Smooth muscle cell (in vitro differentiated cells): Measurements from ENCODE around the gene OR5AN1. TPM values are rescaled to one million over a fixed set of nuclear protein-coding genes. Genes with fewer than 3 reads are reported as not detected.
"Not testable (repeated sequence)": the region's sequence is repeated elsewhere in the genome, so short reads cannot be mapped to it uniquely, and the experiment has no call there.

Experiments used
- DNase-seq: peaks from one replicate; lab custom pipeline; 2025; ENCODE audit not compliant: unreplicated experiment; lab: John Stamatoyannopoulos, UW
- H2AFZ ChIP-seq: fragments of 200-600 bp; sonication (generic); 2 replicates; pipeline ENCODE4 v1.6.0; 2016; ENCODE audit warnings: antibody characterized with exemption, low read depth, mild to moderate bottlenecking
- H3F3A ChIP-seq: fragments of 200-600 bp; sonication (generic); 2 replicates; pipeline ENCODE4 v1.6.0; 2017; ENCODE audit warnings: antibody characterized with exemption, low read depth
- H3K27ac ChIP-seq: fragments of 200-600 bp; sonication (generic); 2 replicates; pipeline ENCODE4 v1.5.1; 2016; ENCODE audit warnings: low read depth, mild to moderate bottlenecking
- H3K27me3 ChIP-seq: fragments of 200-600 bp; sonication (generic); 2 replicates; pipeline ENCODE4 v1.6.1; 2016; ENCODE audit warnings: low read depth, mild to moderate bottlenecking
- H3K36me3 ChIP-seq: fragments of 200-600 bp; sonication (generic); 2 replicates; pipeline ENCODE4 v1.5.1; 2016; ENCODE audit warnings: low read depth
- H3K4me1 ChIP-seq: fragments of 200-600 bp; sonication (generic); 2 replicates; pipeline ENCODE4 v1.5.1; 2016; ENCODE audit warnings: low read depth
- H3K4me2 ChIP-seq: fragments of 200-600 bp; sonication (generic); 2 replicates; pipeline ENCODE4 v1.6.0; 2016; ENCODE audit warnings: mild to moderate bottlenecking
- H3K4me3 ChIP-seq: fragments of 200-600 bp; sonication (generic); 2 replicates; pipeline ENCODE4 v1.5.1; 2016; ENCODE audit warnings: mild to moderate bottlenecking
- H3K79me2 ChIP-seq: fragments of 200-600 bp; sonication (generic); 2 replicates; pipeline ENCODE4 v1.6.0; 2016; ENCODE audit warnings: low read depth, mild to moderate bottlenecking
- H3K9ac ChIP-seq: fragments of 200-600 bp; sonication (generic); 2 replicates; pipeline ENCODE4 v1.6.0; 2016; ENCODE audit warnings: low read depth
- H3K9me3 ChIP-seq: fragments of 200-600 bp; sonication (generic); replicated peaks from 2 replicates; pipeline ENCODE4 v1.5.1; 2016; ENCODE audit warnings: low read depth
- H4K20me1 ChIP-seq: fragments of 200-600 bp; sonication (generic); 2 replicates; pipeline ENCODE4 v1.6.0; 2016; ENCODE audit warnings: low read depth
- WGBS: methylation state at CpG from one replicate; pipeline ENCODE4 v1.1.7; 2016; ENCODE audit warnings: low lambda C conversion rate; 5-methylcytosine and 5-hydroxymethylcytosine counted together
- polyA plus RNA-seq: library from polyadenylated mRNA; unstranded; fragments of >200 nt; fragmentation: Nextera tagmentation; extraction: Ambion mirVana; gene quantifications from 2 replicates; pipeline ENCODE4 v1.2.1, GENCODE V29; 2016
- total RNA-seq: library from RNA; depleted of rRNA; stranded (reverse); fragments of >200 nt; gene quantifications from 2 replicates; pipeline ENCODE4 v1.2.3, GENCODE V29; 2014
- TF ChIP-seq, protein P1 (sequence below): fragments of 200-600 bp; sonication (generic); IDR thresholded peaks from 2 replicates; pipeline ENCODE4 v1.5.1; 2017; ENCODE audit warnings: borderline replicate concordance, mild to moderate bottlenecking, antibody characterized with exemption; ENCODE audit not compliant: insufficient read depth, poor library complexity, severe bottlenecking

OR5AN1 gene
- total RNA-seq: not detected in 2 replicates
- polyA plus RNA-seq: not detected in 2 replicates

DNA sequence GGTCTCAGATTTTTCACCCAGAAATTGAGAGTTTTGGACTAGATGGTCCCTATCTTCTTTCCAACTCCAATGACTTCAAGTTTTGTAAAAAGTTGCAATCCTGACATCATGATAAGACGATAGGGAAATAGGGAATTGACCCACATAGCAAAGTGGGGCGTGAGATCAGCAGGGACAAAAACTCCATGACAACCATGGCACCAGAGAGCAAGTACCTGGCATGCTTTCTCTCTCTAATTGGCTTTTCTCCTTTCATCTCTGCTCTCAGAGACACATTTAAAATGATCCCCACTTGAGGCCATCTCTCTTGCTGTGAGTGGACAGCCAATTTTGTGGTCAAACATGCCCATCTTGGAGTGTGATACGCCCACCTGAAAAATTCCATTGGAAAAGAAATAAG, at the start of gene OR5AN1:
OR5AN1 (plus strand) TSS at position 301 of the 400 bp plus-strand sequence. CDS start 5,564 bp downstream, outside the sequence.
- WGBS: 59% methylated on average over 3 of the region's 3 CpGs
- no peaks in the 10 kb centered on the region for H3K36me3 ChIP-seq
- no peaks in the 10 kb centered on the region for H4K20me1 ChIP-seq
- no peaks in the 10 kb centered on the region for H3K4me1 ChIP-seq
- no peaks in the 10 kb centered on the region for H3K9me3 ChIP-seq
- no peak within 1 kb of the TSS for H2AFZ ChIP-seq
- no peaks in the 10 kb centered on the region for H3K79me2 ChIP-seq
- no peak for DNase-seq
- no peak within 1 kb of the TSS for H3K4me3 ChIP-seq
- TF ChIP-seq, protein P1, sequence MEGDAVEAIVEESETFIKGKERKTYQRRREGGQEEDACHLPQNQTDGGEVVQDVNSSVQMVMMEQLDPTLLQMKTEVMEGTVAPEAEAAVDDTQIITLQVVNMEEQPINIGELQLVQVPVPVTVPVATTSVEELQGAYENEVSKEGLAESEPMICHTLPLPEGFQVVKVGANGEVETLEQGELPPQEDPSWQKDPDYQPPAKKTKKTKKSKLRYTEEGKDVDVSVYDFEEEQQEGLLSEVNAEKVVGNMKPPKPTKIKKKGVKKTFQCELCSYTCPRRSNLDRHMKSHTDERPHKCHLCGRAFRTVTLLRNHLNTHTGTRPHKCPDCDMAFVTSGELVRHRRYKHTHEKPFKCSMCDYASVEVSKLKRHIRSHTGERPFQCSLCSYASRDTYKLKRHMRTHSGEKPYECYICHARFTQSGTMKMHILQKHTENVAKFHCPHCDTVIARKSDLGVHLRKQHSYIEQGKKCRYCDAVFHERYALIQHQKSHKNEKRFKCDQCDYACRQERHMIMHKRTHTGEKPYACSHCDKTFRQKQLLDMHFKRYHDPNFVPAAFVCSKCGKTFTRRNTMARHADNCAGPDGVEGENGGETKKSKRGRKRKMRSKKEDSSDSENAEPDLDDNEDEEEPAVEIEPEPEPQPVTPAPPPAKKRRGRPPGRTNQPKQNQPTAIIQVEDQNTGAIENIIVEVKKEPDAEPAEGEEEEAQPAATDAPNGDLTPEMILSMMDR: no peak
- no peak within 1 kb of the TSS for H3K9ac ChIP-seq
- no peaks in the 10 kb centered on the region for H3F3A ChIP-seq
- no peak within 1 kb of the TSS for H3K4me2 ChIP-seq
- H3K27ac ChIP-seq: no peak within 1 kb of the TSS
- no peaks in the 10 kb centered on the region for H3K27me3 ChIP-seq

DNA sequence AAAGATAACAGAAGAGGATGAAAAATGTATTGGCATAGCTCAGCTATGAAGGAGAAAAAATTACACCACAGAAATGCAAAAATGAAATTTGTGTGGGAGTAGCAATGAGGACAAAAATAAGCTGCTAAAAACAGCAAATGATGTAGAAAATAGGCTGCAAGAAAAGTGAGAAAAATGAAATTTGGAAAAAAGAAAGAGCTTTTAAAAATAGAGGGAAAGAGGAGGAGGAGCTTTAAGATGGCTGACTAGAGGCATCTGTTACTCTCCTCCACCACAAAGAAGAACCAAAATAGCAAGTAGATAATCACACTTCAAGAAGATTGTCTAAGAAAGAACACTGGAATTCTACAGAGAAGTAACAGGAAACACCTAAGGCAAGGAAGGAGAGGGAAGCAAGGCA, 23.7 kb upstream of the OR5AN1 start:
- Histone ChIP-seq H3K4me1 (no peaks in the 10 kb centered on the region), H3K4me3 (no peak overlapping the region), H3K36me3 (no peaks in the 10 kb centered on the region), H3F3A (no peaks in the 10 kb centered on the region), H2AFZ (no peak overlapping the region), H3K27ac (no peak overlapping the region), H3K27me3 (no peaks in the 10 kb centered on the region), H4K20me1 (no peaks in the 10 kb centered on the region), H3K9ac (no peak overlapping the region), H3K79me2 (no peaks in the 10 kb centered on the region), H3K9me3 (peaks cover 3% of the 10 kb centered on the region), H3K4me2 (no peak overlapping the region)
- DNase-seq: no peak
- TF ChIP-seq, protein P1: no peak

DNA sequence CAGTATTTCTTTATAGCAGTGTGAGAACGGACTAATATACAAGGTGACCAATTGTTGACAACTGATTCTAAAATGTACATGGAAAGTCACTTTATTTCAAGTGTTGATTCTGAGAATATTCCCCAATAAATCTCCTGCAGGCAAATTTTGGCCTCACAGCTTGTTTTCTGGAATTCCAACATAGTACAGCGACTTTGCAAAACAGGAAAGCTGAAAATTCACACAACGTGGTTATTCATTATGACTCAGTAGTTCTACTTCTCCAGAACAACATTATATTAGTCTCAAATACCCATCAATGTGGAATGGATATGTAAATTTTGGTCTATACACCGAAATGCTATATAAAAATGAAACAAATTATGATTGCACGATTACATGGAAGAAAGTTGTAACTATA, 22.5 kb upstream of the OR5AN1 start:
- no peak overlapping the region for H3K9ac ChIP-seq
- H3K27me3 ChIP-seq: no peaks in the 10 kb centered on the region
- no peaks in the 10 kb centered on the region for H3K79me2 ChIP-seq
- no peak overlapping the region for H3K4me2 ChIP-seq
- no peaks in the 10 kb centered on the region for H3F3A ChIP-seq
- no peak overlapping the region for H2AFZ ChIP-seq
- H3K4me1 ChIP-seq: no peaks in the 10 kb centered on the region
- 62% methylated on average over 5 of the region's 5 CpGs for WGBS
- no peaks in the 10 kb centered on the region for H4K20me1 ChIP-seq
- H3K36me3 ChIP-seq: no peaks in the 10 kb centered on the region
- TF ChIP-seq, protein P1: no peak
- H3K27ac ChIP-seq: no peak overlapping the region
- no peak for DNase-seq
- no peak overlapping the region for H3K4me3 ChIP-seq
- H3K9me3 ChIP-seq: peaks cover 3% of the 10 kb centered on the region

DNA sequence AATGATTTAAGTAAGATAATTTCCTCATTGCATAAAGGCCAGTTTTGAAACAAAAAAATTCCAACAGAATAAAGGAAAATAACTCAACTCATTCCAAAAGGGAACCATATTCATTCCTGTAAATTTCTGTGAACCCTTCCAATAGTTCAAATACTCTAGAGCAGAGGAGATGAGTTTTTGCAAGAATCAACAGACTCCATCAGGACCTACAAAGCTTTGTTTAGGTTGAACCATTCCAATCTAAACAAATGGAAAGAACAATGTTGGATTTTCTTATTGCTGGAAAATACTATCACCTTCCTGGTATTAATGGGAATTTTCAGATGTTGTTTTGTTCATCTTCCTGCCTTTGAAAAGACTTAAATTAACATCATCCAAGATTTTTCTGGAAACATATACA, 21.8 kb upstream of the OR5AN1 start:
- H4K20me1 ChIP-seq: no peaks in the 10 kb centered on the region
- no peak overlapping the region for H2AFZ ChIP-seq
- no peak for DNase-seq
- peaks cover 3% of the 10 kb centered on the region for H3K9me3 ChIP-seq
- H3K4me3 ChIP-seq: no peak overlapping the region
- TF ChIP-seq, protein P1: no peak
- no peak overlapping the region for H3K4me2 ChIP-seq
- no peak overlapping the region for H3K27ac ChIP-seq
- H3K9ac ChIP-seq: no peak overlapping the region
- no peaks in the 10 kb centered on the region for H3K36me3 ChIP-seq
- H3K4me1 ChIP-seq: no peaks in the 10 kb centered on the region
- H3F3A ChIP-seq: no peaks in the 10 kb centered on the region
- H3K27me3 ChIP-seq: no peaks in the 10 kb centered on the region
- no peaks in the 10 kb centered on the region for H3K79me2 ChIP-seq

DNA sequence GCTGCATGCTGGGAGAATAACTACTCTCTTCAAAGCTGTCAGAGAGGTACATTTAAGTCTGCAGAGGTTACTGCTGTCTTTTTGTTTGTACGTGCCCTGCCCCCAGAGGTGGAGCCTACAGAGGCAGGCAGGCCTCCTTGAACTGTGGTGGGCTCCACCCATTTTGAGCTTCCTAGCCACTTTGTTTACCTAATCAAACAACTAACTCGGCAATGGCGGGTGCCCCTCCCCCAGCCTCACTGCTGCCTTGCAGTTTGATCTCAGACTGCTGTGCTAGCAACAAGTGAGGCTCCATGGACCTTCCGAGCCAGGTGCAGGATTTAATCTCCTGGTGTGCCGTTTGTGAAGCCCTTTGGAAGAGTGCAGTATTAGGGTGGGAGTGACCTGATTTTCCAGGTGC, 9.0 kb upstream of the OR5AN1 start:
- not testable (repeated sequence) for H3F3A ChIP-seq, H3K4me2 ChIP-seq, H2AFZ ChIP-seq, H3K36me3 ChIP-seq, DNase-seq, H3K4me1 ChIP-seq, H3K79me2 ChIP-seq, H3K9me3 ChIP-seq, H3K27me3 ChIP-seq, H3K4me3 ChIP-seq, H3K9ac ChIP-seq, H3K27ac ChIP-seq, H4K20me1 ChIP-seq
- WGBS: 79% methylated on average over 5 of the region's 5 CpGs
